H9 (cell line): ENCODE measurements around the gene PCDHA4. TPM values are rescaled to one million over a fixed set of nuclear protein-coding genes. Genes with fewer than 3 reads are reported as not detected.

Experiments
- DNase-seq: peaks from one replicate; pipeline ENCODE4 v3.0.0-alpha.2; 2017
- H2AFZ ChIP-seq: one replicate; pipeline ENCODE4 v1.6.1; 2013; ENCODE audit warnings: mild to moderate bottlenecking, low read length, control low read depth, moderate library complexity
- H2AK5ac ChIP-seq: 2 replicates; pipeline ENCODE4 v1.6.1; 2013; ENCODE audit warnings: low read length, control low read depth, mixed read lengths; ENCODE audit not compliant: insufficient read length
- H2BK120ac ChIP-seq: one replicate; pipeline ENCODE4 v1.6.1; 2013; ENCODE audit warnings: low read depth, mild to moderate bottlenecking, low read length, control low read depth, inconsistent platforms; ENCODE audit not compliant: poor library complexity, severe bottlenecking
- H2BK12ac ChIP-seq: 2 replicates; pipeline ENCODE4 v1.6.1; 2013; ENCODE audit warnings: low read length, control low read depth, mixed read lengths, low read depth; ENCODE audit not compliant: insufficient read length
- H2BK15ac ChIP-seq: 2 replicates; pipeline ENCODE4 v1.6.1; 2013; ENCODE audit warnings: low read depth, low read length, control low read depth
- H2BK20ac ChIP-seq: one replicate; pipeline ENCODE4 v1.6.1; 2013; ENCODE audit warnings: low read depth, mild to moderate bottlenecking, low read length, control low read depth, inconsistent platforms; ENCODE audit not compliant: poor library complexity, severe bottlenecking
- H2BK5ac ChIP-seq: 2 replicates; pipeline ENCODE4 v1.6.1; 2013; ENCODE audit warnings: low read length, control low read depth, mixed read lengths; ENCODE audit not compliant: insufficient read length
- H3K14ac ChIP-seq: 2 replicates; pipeline ENCODE4 v1.6.1; 2013; ENCODE audit warnings: low read length, control low read depth; ENCODE audit not compliant: insufficient read depth
- H3K18ac ChIP-seq: 2 replicates; pipeline ENCODE4 v1.6.1; 2013; ENCODE audit warnings: low read depth, mild to moderate bottlenecking, mixed read lengths, low read length, control low read depth; ENCODE audit not compliant: insufficient read length
- H3K23ac ChIP-seq: 2 replicates; pipeline ENCODE4 v1.6.1; 2013; ENCODE audit warnings: low read length, control low read depth, mixed read lengths, low read depth; ENCODE audit not compliant: insufficient read length
- H3K23me2 ChIP-seq: 2 replicates; pipeline ENCODE4 v1.6.1; 2013; ENCODE audit warnings: low read depth, mild to moderate bottlenecking, mixed read lengths, low read length, control low read depth; ENCODE audit not compliant: insufficient read length, poor library complexity, severe bottlenecking
- H3K27ac ChIP-seq: 2 replicates; pipeline ENCODE4 v1.5.1; 2013; ENCODE audit warnings: low read length, control low read depth, mixed read lengths, low read depth; ENCODE audit not compliant: insufficient read length
- H3K27me3 ChIP-seq: 2 replicates; pipeline ENCODE4 v1.6.1; 2013; ENCODE audit warnings: low read length, control low read depth, inconsistent platforms; ENCODE audit not compliant: insufficient read depth
- H3K4ac ChIP-seq: 2 replicates; pipeline ENCODE4 v1.6.1; 2013; ENCODE audit warnings: low read depth, mild to moderate bottlenecking, control low read depth, inconsistent platforms, low read length, moderate library complexity
- H3K4me1 ChIP-seq: 2 replicates; pipeline ENCODE4 v1.6.1; 2013; ENCODE audit warnings: low read length, control low read depth, inconsistent platforms; ENCODE audit not compliant: insufficient read depth
- H3K4me2 ChIP-seq: 2 replicates; pipeline ENCODE4 v1.6.1; 2013; ENCODE audit warnings: low read length, control low read depth, mixed read lengths; ENCODE audit not compliant: insufficient read length, insufficient read depth
- H3K56ac ChIP-seq: 2 replicates; pipeline ENCODE4 v1.6.1; 2013; ENCODE audit warnings: low read depth, mild to moderate bottlenecking, mixed read lengths, low read length, control low read depth; ENCODE audit not compliant: insufficient read length
- H3K79me1 ChIP-seq: 2 replicates; pipeline ENCODE4 v1.6.1; 2013; ENCODE audit warnings: low read depth, mild to moderate bottlenecking, moderate library complexity, low read length, control low read depth, inconsistent platforms; ENCODE audit not compliant: insufficient read depth, poor library complexity, severe bottlenecking
- H3K79me2 ChIP-seq: 2 replicates; pipeline ENCODE4 v1.6.1; 2013; ENCODE audit warnings: low read length, control low read depth, inconsistent platforms; ENCODE audit not compliant: insufficient read depth
- H3K9ac ChIP-seq: 2 replicates; pipeline ENCODE4 v1.6.1; 2013; ENCODE audit warnings: low read length, control low read depth, mixed read lengths; ENCODE audit not compliant: insufficient read length; ENCODE audit errors: extremely low read depth
- H3K9me3 ChIP-seq: one replicate; pipeline ENCODE4 v1.6.1; 2013; ENCODE audit warnings: low read depth, low read length, inconsistent platforms; ENCODE audit not compliant: control insufficient read depth
- H3T11ph ChIP-seq: one replicate; pipeline ENCODE4 v1.6.1; 2013; ENCODE audit warnings: mild to moderate bottlenecking, low read length, control low read depth, inconsistent platforms
- H4K20me1 ChIP-seq: one replicate; pipeline ENCODE4 v1.6.1; 2013; ENCODE audit not compliant: control insufficient read depth, insufficient read length, insufficient read depth
- H4K5ac ChIP-seq: 2 replicates; pipeline ENCODE4 v1.6.1; 2013; ENCODE audit warnings: low read depth, mild to moderate bottlenecking, mixed read lengths, low read length, control low read depth; ENCODE audit not compliant: insufficient read length
- H4K8ac ChIP-seq: replicated peaks from 2 replicates; pipeline ENCODE4 v1.6.1; 2013; ENCODE audit warnings: low read length, control low read depth, mixed read lengths, low read depth; ENCODE audit not compliant: insufficient read length
- H4K91ac ChIP-seq: 2 replicates; pipeline ENCODE4 v1.6.1; 2013; ENCODE audit warnings: low read depth, mild to moderate bottlenecking, moderate library complexity, mixed read lengths, low read length, control low read depth; ENCODE audit not compliant: insufficient read length
- H3K27ac Mint-ChIP-seq, 3 experiments: 2 replicates in 2 of 3; 3 replicates in 1 of 3; pipeline ENCODE4 v1.8.0; 2020 to 2021; ENCODE audit warnings: mixed read lengths in 3 of 3, mild to moderate bottlenecking in 1 of 3, moderate library complexity in 1 of 3
- H3K27me3 Mint-ChIP-seq: 2 replicates; pipeline ENCODE4 v1.8.0; 2021; ENCODE audit warnings: low read depth, mild to moderate bottlenecking, moderate library complexity, mixed read lengths
- H3K36me3 Mint-ChIP-seq, 3 experiments: 2 replicates in 2 of 3; 3 replicates in 1 of 3; pipeline ENCODE4 v1.8.0; 2020 to 2021; ENCODE audit warnings: low read depth in 3 of 3, mixed read lengths in 3 of 3; ENCODE audit not compliant: insufficient read depth in 1 of 3
- H3K4me1 Mint-ChIP-seq, 2 experiments: 2 replicates each; pipeline ENCODE4 v1.8.0; 2020; ENCODE audit warnings: mixed read lengths in 2 of 2
- H3K4me3 Mint-ChIP-seq, 2 experiments: 2 replicates in 1 of 2; 3 replicates in 1 of 2; pipeline ENCODE4 v1.8.0; 2020 to 2021; ENCODE audit warnings: mild to moderate bottlenecking in 2 of 2, mixed read lengths in 2 of 2, moderate library complexity in 1 of 2
- H3K9me3 Mint-ChIP-seq, 2 experiments: 2 replicates in 1 of 2; 3 replicates in 1 of 2; pipeline ENCODE4 v1.8.0; 2020; ENCODE audit warnings: mild to moderate bottlenecking in 2 of 2, mixed read lengths in 2 of 2, moderate library complexity in 1 of 2
- CTCF ChIP-seq: fragments of 200-600 bp; sonication (generic); conservative IDR thresholded peaks from 3 replicates; pipeline ENCODE4 v1.8.0; 2021; ENCODE audit warnings: antibody characterized with exemption, mild to moderate bottlenecking
- WGBS: extraction: QIAGEN DNeasy Blood & Tissue Kit; methylation state at CpG from one replicate; pipeline ENCODE4 v1.1.7; 2013; ENCODE audit warnings: missing lambda C conversion rate, low lambda C conversion rate, mixed read lengths; ENCODE audit not compliant: insufficient read length; ENCODE audit errors: extremely low coverage; 5-methylcytosine and 5-hydroxymethylcytosine counted together
- total RNA-seq: library from RNA; stranded (reverse); gene quantifications from 2 replicates; pipeline ENCODE4 v1.2.1, GENCODE V29; 2021

Gene PCDHA4
- total RNA-seq, 1 experiment from 2014 or later = 3.5 TPM

GRCh38 chr5:140796718-140797095 lies 10.2 kb upstream of the PCDHA4 start:
- Histone ChIP-seq H4K8ac (no peak overlapping the region), H2BK15ac (no peak overlapping the region), H3K18ac (no peak overlapping the region), H3K4me2 (no peak overlapping the region), H2BK120ac (no peak overlapping the region), H3K14ac (no peak overlapping the region; the same call in 1 of the 2 replicates), H2AK5ac (no peak overlapping the region), H2BK20ac (no peak overlapping the region), H3K27me3 (no peaks in the 10 kb centered on the region), H3K23me2 (peaks cover 2% of the 10 kb centered on the region), H2BK12ac (no peak overlapping the region), H3K79me2 (no peaks in the 10 kb centered on the region), H4K5ac (no peak overlapping the region), H3K56ac (no peak overlapping the region), H3K4me1 (no peaks in the 10 kb centered on the region), H2AFZ (no peak overlapping the region), H4K20me1 (no peaks in the 10 kb centered on the region), H3K9ac (no peak overlapping the region), H3K27ac (no peak overlapping the region), H3K79me1 (no peaks in the 10 kb centered on the region), H2BK5ac (no peak overlapping the region), H3K23ac (no peak overlapping the region), H3T11ph (no peak overlapping the region), H3K9me3 (no peaks in the 10 kb centered on the region), H3K4ac (no peak overlapping the region), H4K91ac (no peak overlapping the region)
- H3K27ac Mint-ChIP-seq = no peak overlapping the region
- no CpG with 5 or more reads among the region's 39 CpGs for WGBS
- no peak overlapping the region for H3K4me3 Mint-ChIP-seq
- H3K9me3 Mint-ChIP-seq = peaks cover 51 to 67% of the 10 kb centered on the region in 2 experiments
- DNase-seq = no peak
- TF ChIP-seq CTCF = no peak
- no peaks in the 10 kb centered on the region for H3K27me3 Mint-ChIP-seq
- H3K36me3 Mint-ChIP-seq = peaks cover 2 to 44% (median 23%) of the 10 kb centered on the region in 3 experiments
- H3K4me1 Mint-ChIP-seq = no peaks in the 10 kb centered on the region
